ENCODE measurements around the gene RTF2. TPM values are rescaled to one million over a fixed set of nuclear protein-coding genes. Genes with fewer than 3 reads are reported as not detected.

RTF2 gene
- total RNA-seq, 1 experiment from 2014 or later = 121 TPM

- DNase-seq (ENCODE audit: low read depth in 1 of 2, low spot score in 2 of 2) = no peak
- Histone ChIP-seq H3K27me3 (replicated peaks) (no peaks in the 10 kb centered on the region; the same call in 1 of the 2 replicates), H3K36me3 (no peaks in the 10 kb centered on the region), H3K9me3 (replicated peaks) (no peaks in the 10 kb centered on the region), H3K4me1 (replicated peaks) (no peaks in the 10 kb centered on the region), H3K27ac (no peak overlapping the region), H3K4me3 (no peak overlapping the region)
Observed at GRCh38 chr20:56429502-56429901, 38.9 kb upstream of the RTF2 start.

- Histone ChIP-seq H3K36me3 (no peaks in the 10 kb centered on the region), H3K4me1 (replicated peaks) (no peaks in the 10 kb centered on the region), H3K4me3 (no peak overlapping the region), H3K27ac (no peak overlapping the region), H3K27me3 (replicated peaks) (no peaks in the 10 kb centered on the region; the same call in 1 of the 2 replicates), H3K9me3 (replicated peaks) (no peaks in the 10 kb centered on the region)
- no peak for DNase-seq (ENCODE audit: low read depth in 1 of 2, low spot score in 2 of 2)
Observed at GRCh38 chr20:56429941-56430340, 38.5 kb upstream of the RTF2 start.

GRCh38 chr20:56430461-56430860 is 38.0 kb upstream of the RTF2 start:
- Histone ChIP-seq H3K27ac (no peak overlapping the region), H3K9me3 (replicated peaks) (no peaks in the 10 kb centered on the region), H3K36me3 (no peaks in the 10 kb centered on the region), H3K4me1 (replicated peaks) (no peaks in the 10 kb centered on the region), H3K27me3 (replicated peaks) (no peaks in the 10 kb centered on the region; the same call in 1 of the 2 replicates), H3K4me3 (no peak overlapping the region)
- no peak for DNase-seq (ENCODE audit: low read depth in 1 of 2, low spot score in 2 of 2)

- Histone ChIP-seq H3K4me1 (replicated peaks) (no peaks in the 10 kb centered on the region), H3K36me3 (no peaks in the 10 kb centered on the region), H3K9me3 (replicated peaks) (no peaks in the 10 kb centered on the region), H3K27me3 (replicated peaks) (no peaks in the 10 kb centered on the region; the same call in 1 of the 2 replicates), H3K4me3 (no peak overlapping the region), H3K27ac (no peak overlapping the region)
- DNase-seq (ENCODE audit: low read depth in 1 of 2, low spot score in 2 of 2) = no peak
Observed at GRCh38 chr20:56430957-56431356, 37.5 kb upstream of the RTF2 start.

- H3K4me1 ChIP-seq (replicated peaks) = no peaks in the 10 kb centered on the region
- no peaks in the 10 kb centered on the region for H3K9me3 ChIP-seq (replicated peaks)
- H3K4me3 ChIP-seq = no peak overlapping the region
- H3K36me3 ChIP-seq = no peaks in the 10 kb centered on the region
- H3K27ac ChIP-seq = no peak overlapping the region
- DNase-seq (ENCODE audit: low read depth in 1 of 2, low spot score in 2 of 2) = no peak
- no peaks in the 10 kb centered on the region; the same call in 1 of the 2 replicates for H3K27me3 ChIP-seq (replicated peaks)
Observed at GRCh38 chr20:56431471-56431870, 37.0 kb upstream of the RTF2 start.

- H3K4me3 ChIP-seq = no peak overlapping the region
- no peaks in the 10 kb centered on the region for H3K9me3 ChIP-seq (replicated peaks)
- H3K4me1 ChIP-seq (replicated peaks) = no peaks in the 10 kb centered on the region
- H3K36me3 ChIP-seq = no peaks in the 10 kb centered on the region
- no peak overlapping the region for H3K27ac ChIP-seq
- DNase-seq (ENCODE audit: low read depth in 1 of 2, low spot score in 2 of 2) = no peak
- H3K27me3 ChIP-seq (replicated peaks) = no peaks in the 10 kb centered on the region; the same call in 1 of the 2 replicates
Observed at GRCh38 chr20:56433221-56433879, 35.1 kb upstream of the RTF2 start.

GRCh38 chr20:56433880-56434255 is 34.6 kb upstream of the RTF2 start:
- no peaks in the 10 kb centered on the region; the same call in 1 of the 2 replicates for H3K27me3 ChIP-seq (replicated peaks)
- no peaks in the 10 kb centered on the region; the same call in 1 of the 2 replicates for H3K4me1 ChIP-seq (replicated peaks)
- no peak overlapping the region for H3K27ac ChIP-seq
- no peak for DNase-seq (ENCODE audit: low read depth in 1 of 2, low spot score in 2 of 2)
- H3K36me3 ChIP-seq = no peaks in the 10 kb centered on the region
- H3K4me3 ChIP-seq = no peak overlapping the region
- no peaks in the 10 kb centered on the region for H3K9me3 ChIP-seq (replicated peaks)

GRCh38 chr20:56437196-56437960 is 31.0 kb upstream of the RTF2 start:
- Histone ChIP-seq H3K4me1 (replicated peaks) (peaks cover 16% of the 10 kb centered on the region), H3K4me3 (no peak overlapping the region), H3K36me3 (no peaks in the 10 kb centered on the region), H3K27ac (no peak overlapping the region), H3K9me3 (replicated peaks) (no peaks in the 10 kb centered on the region), H3K27me3 (replicated peaks) (no peaks in the 10 kb centered on the region)
- no peak for DNase-seq (ENCODE audit: low read depth in 1 of 2, low spot score in 2 of 2)

- DNase-seq (ENCODE audit: low read depth in 1 of 2, low spot score in 2 of 2) = no peak
- no peak overlapping the region for H3K4me3 ChIP-seq
- H3K36me3 ChIP-seq = no peaks in the 10 kb centered on the region
- H3K27ac ChIP-seq = no peak overlapping the region
- H3K9me3 ChIP-seq (replicated peaks) = no peaks in the 10 kb centered on the region
- H3K4me1 ChIP-seq (replicated peaks) = peaks cover 16% of the 10 kb centered on the region
- no peaks in the 10 kb centered on the region for H3K27me3 ChIP-seq (replicated peaks)
Observed at GRCh38 chr20:56438284-56438683, 30.1 kb upstream of the RTF2 start.

GRCh38 chr20:56439771-56440291 is 28.6 kb upstream of the RTF2 start:
- Histone ChIP-seq H3K4me1 (replicated peaks) (peaks cover 16% of the 10 kb centered on the region), H3K27ac (peak overlapping the region; percentile 49), H3K36me3 (no peaks in the 10 kb centered on the region), H3K9me3 (replicated peaks) (no peaks in the 10 kb centered on the region), H3K4me3 (no peak overlapping the region), H3K27me3 (replicated peaks) (no peaks in the 10 kb centered on the region)
- DNase-seq (ENCODE audit: low read depth in 1 of 2, low spot score in 2 of 2) = peak; percentile 58 to 78

GRCh38 chr20:56440346-56441007 is 27.9 kb upstream of the RTF2 start:
- Histone ChIP-seq H3K36me3 (no peaks in the 10 kb centered on the region), H3K4me3 (no peak overlapping the region), H3K27ac (peak overlapping the region; percentile 49), H3K4me1 (replicated peaks) (peaks cover 16% of the 10 kb centered on the region), H3K27me3 (replicated peaks) (no peaks in the 10 kb centered on the region), H3K9me3 (replicated peaks) (no peaks in the 10 kb centered on the region)
- peak in 1 of 2 experiments; percentile 8 for DNase-seq (ENCODE audit: low read depth in 1 of 2, low spot score in 2 of 2)

- no peak overlapping the region for H3K4me3 ChIP-seq
- no peak for DNase-seq (ENCODE audit: low read depth in 1 of 2, low spot score in 2 of 2)
- no peaks in the 10 kb centered on the region for H3K36me3 ChIP-seq
- H3K27me3 ChIP-seq (replicated peaks) = no peaks in the 10 kb centered on the region
- no peak overlapping the region for H3K27ac ChIP-seq
- peaks cover 16% of the 10 kb centered on the region for H3K4me1 ChIP-seq (replicated peaks)
- no peaks in the 10 kb centered on the region for H3K9me3 ChIP-seq (replicated peaks)
Observed at GRCh38 chr20:56442389-56443365, 25.8 kb upstream of the RTF2 start.
